ENCODE measurements around the gene GABBR1.

The GABBR1 gene

GRCh38 chr6:29561606-29562181, 71.3 kb downstream of the GABBR1 start:
- no peak for DNase-seq

- DNase-seq: no peak
Observed at GRCh38 chr6:29561091-29561490, 71.9 kb downstream of the GABBR1 start.

- no peak for DNase-seq
Observed at GRCh38 chr6:29559524-29560287, 73.3 kb downstream of the GABBR1 start, which contains the start of gene UBD. UBD (minus strand) TSS chr6:29559732; CDS start chr6:29559701, 31 bp downstream.

GRCh38 chr6:29558439-29559079, 74.4 kb downstream of the GABBR1 start:
- no peak for DNase-seq

GRCh38 chr6:29557320-29557719, 75.7 kb downstream of the GABBR1 start:
- DNase-seq: no peak

- no peak for DNase-seq
Observed at GRCh38 chr6:29554764-29555163, 78.2 kb downstream of the GABBR1 start.

GRCh38 chr6:29553268-29554057, 79.5 kb downstream of the GABBR1 start:
- no peak for DNase-seq

GRCh38 chr6:29552512-29553051, 80.4 kb downstream of the GABBR1 start:
- DNase-seq: peak in 1 of 2 experiments; percentile 14

- DNase-seq: no peak
Observed at GRCh38 chr6:29547573-29547972, 85.4 kb downstream of the GABBR1 start.

GRCh38 chr6:29537714-29538403, 95.1 kb downstream of the GABBR1 start:
- DNase-seq: no peak

GRCh38 chr6:29532320-29532951, 100.5 kb downstream of the GABBR1 start:
- DNase-seq: no peak

GRCh38 chr6:29531668-29532067, 101.3 kb downstream of the GABBR1 start:
- no peak for DNase-seq

GRCh38 chr6:29530671-29531310, 102.2 kb downstream of the GABBR1 start:
- no peak for DNase-seq

GRCh38 chr6:29529956-29530355, 103.0 kb downstream of the GABBR1 start:
- no peak for DNase-seq

GRCh38 chr6:29528988-29529560, 103.9 kb downstream of the GABBR1 start:
- no peak for DNase-seq

- no peak for DNase-seq
Observed at GRCh38 chr6:29528300-29528931, 104.6 kb downstream of the GABBR1 start.

GRCh38 chr6:29527564-29527963, 105.4 kb downstream of the GABBR1 start:
- DNase-seq: no peak

- no peak for DNase-seq
Observed at GRCh38 chr6:29527126-29527525, 105.9 kb downstream of the GABBR1 start.

- no peak for DNase-seq
Observed at GRCh38 chr6:29525311-29525639, 107.7 kb downstream of the GABBR1 start.

Measured in NCI-H446 (cell line).